ENCODE results near the gene SPATA31C2. TPM values are rescaled to one million over a fixed set of nuclear protein-coding genes. Genes with fewer than 3 reads are reported as not detected.

Gene SPATA31C2
- total RNA-seq, 1 experiment from 2014 or later = 0.17 TPM

DNA sequence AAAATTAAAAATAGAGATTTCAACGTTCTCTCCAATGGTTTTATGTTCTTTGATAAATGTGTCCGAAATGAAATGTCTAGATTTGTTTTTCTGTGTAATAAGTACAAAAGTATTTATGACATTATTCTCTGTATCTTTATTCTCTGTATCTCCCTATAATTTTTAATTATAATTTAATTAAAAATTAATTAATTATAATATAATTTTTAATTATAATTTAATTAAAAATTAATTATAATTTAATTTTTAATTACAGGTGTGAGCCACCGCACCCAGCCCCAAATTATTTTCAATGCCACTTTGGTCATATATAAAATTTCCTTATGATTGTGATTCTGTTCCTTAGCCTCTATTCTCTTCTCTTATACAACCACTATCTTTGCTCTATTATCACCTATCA lies 28.2 kb downstream of the SPATA31C2 start:
- intact Hi-C loops (cut with micrococcal nuclease; ENCODE audit: unreplicated experiment) = loop anchor here (5.0 kb wide), 1 partner anchor 168 kb away; no protein-coding TSS in a partner anchor
- DNase-seq (ENCODE audit: low spot score) = no peak
- no TSS peak for BruUV-seq (replicated peaks)

DNA sequence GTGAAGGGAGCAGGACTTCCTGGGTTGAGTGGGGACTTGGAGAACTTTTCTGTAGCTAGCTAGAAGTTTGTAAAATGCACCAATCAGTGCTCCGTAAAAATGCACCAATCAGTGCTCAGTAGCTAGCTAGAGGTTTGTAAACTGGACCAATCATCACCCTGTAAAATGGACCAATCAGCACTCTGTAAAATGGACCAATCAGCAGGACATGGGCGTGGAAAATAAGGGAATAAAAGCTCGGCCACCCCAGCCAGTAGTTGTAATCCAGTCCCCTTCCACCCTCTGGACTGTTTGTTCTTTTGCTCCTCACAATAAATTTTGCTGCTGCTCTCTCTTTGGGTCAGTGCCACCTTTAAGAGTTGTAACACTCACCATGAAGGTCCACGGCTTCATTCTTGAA lies 29.5 kb downstream of the SPATA31C2 start:
- Histone ChIP-seq H3K36me3 (ENCODE audit: insufficient read depth, low read length, poor library complexity, severe bottlenecking) (no peaks in the 10 kb centered on the region), H3K9me3 (ENCODE audit: low read depth, low read length, poor library complexity, severe bottlenecking) (no peaks in the 10 kb centered on the region), H3K27me3 (replicated peaks; ENCODE audit: insufficient read depth, low read depth, low read length, poor library complexity) (no peaks in the 10 kb centered on the region), H3K4me1 (ENCODE audit: insufficient read depth, low read length, poor library complexity, severe bottlenecking) (no peaks in the 10 kb centered on the region), H3K4me3 (ENCODE audit: low read depth, low read length, poor library complexity, severe bottlenecking) (no peak overlapping the region), H3K27ac (ENCODE audit: low read depth, low read length, poor library complexity, severe bottlenecking) (no peak overlapping the region)
- no peak for DNase-seq (ENCODE audit: low spot score)
- BruUV-seq (replicated peaks) = no TSS peak
- CTCF ChIA-PET = no interaction called here
- POLR2A ChIA-PET (ENCODE audit: low non-redundant PET) = no interaction called here
- TF ChIP-seq, protein P1, sequence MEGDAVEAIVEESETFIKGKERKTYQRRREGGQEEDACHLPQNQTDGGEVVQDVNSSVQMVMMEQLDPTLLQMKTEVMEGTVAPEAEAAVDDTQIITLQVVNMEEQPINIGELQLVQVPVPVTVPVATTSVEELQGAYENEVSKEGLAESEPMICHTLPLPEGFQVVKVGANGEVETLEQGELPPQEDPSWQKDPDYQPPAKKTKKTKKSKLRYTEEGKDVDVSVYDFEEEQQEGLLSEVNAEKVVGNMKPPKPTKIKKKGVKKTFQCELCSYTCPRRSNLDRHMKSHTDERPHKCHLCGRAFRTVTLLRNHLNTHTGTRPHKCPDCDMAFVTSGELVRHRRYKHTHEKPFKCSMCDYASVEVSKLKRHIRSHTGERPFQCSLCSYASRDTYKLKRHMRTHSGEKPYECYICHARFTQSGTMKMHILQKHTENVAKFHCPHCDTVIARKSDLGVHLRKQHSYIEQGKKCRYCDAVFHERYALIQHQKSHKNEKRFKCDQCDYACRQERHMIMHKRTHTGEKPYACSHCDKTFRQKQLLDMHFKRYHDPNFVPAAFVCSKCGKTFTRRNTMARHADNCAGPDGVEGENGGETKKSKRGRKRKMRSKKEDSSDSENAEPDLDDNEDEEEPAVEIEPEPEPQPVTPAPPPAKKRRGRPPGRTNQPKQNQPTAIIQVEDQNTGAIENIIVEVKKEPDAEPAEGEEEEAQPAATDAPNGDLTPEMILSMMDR (conservative IDR thresholded peaks at IDR 0.05; ENCODE audit: low read depth, low read length) = no peak
- no peak for TF ChIP-seq EZH2 (IDR thresholded peaks at IDR 0.05; ENCODE audit: borderline replicate concordance, low read depth, low read length, poor library complexity, severe bottlenecking)
- intact Hi-C loops (cut with micrococcal nuclease; ENCODE audit: unreplicated experiment) = loop anchor here (5.0 to 10.0 kb wide), 3 partner anchors 279 to 896 kb away; partner anchors contain the start of gene SPIN1

More for the DNA sequence above, 28.2 kb downstream of the SPATA31C2 start:
- no peak overlapping the region for H3K27ac ChIP-seq (ENCODE audit: low read depth, low read length, poor library complexity, severe bottlenecking)
- H3K27me3 ChIP-seq (replicated peaks; ENCODE audit: insufficient read depth, low read depth, low read length, poor library complexity) = no peaks in the 10 kb centered on the region
- ChIA-PET CTCF (no interaction called here), POLR2A (ENCODE audit: low non-redundant PET) (no interaction called here)
- TF ChIP-seq, protein P1 (conservative IDR thresholded peaks at IDR 0.05; ENCODE audit: low read depth, low read length) = no peak
- no peak for TF ChIP-seq EZH2 (IDR thresholded peaks at IDR 0.05; ENCODE audit: borderline replicate concordance, low read depth, low read length, poor library complexity, severe bottlenecking)
- H3K4me1 ChIP-seq (ENCODE audit: insufficient read depth, low read length, poor library complexity, severe bottlenecking) = no peaks in the 10 kb centered on the region
- no peaks in the 10 kb centered on the region for H3K36me3 ChIP-seq (ENCODE audit: insufficient read depth, low read length, poor library complexity, severe bottlenecking)
- no peak overlapping the region for H3K4me3 ChIP-seq (ENCODE audit: low read depth, low read length, poor library complexity, severe bottlenecking)
- H3K9me3 ChIP-seq (ENCODE audit: low read depth, low read length, poor library complexity, severe bottlenecking) = no peaks in the 10 kb centered on the region

DNA sequence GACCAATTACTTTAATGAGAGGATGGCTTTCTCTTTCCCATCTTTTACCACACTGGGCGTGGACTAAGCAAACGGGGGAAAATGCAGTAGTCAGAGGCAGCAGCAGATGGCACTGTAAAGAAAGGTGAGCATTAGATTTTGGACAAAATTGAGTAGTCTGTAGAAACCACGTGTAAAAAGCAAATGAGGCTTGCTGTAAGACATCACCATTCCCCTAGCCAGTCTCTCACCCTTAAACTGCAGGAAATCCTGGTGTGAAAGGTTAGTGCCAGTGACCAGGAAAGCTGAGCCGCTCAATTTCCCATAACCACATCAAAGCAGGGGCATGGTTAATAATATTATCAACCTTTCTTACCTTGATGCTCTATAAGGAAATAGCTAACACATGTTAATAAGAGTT lies 31.8 kb downstream of the SPATA31C2 start:
- Histone ChIP-seq H3K9me3 (ENCODE audit: low read depth, low read length, poor library complexity, severe bottlenecking) (no peaks in the 10 kb centered on the region), H3K27me3 (replicated peaks; ENCODE audit: insufficient read depth, low read depth, low read length, poor library complexity) (no peaks in the 10 kb centered on the region), H3K36me3 (ENCODE audit: insufficient read depth, low read length, poor library complexity, severe bottlenecking) (no peaks in the 10 kb centered on the region), H3K4me3 (ENCODE audit: low read depth, low read length, poor library complexity, severe bottlenecking) (no peak overlapping the region), H3K27ac (ENCODE audit: low read depth, low read length, poor library complexity, severe bottlenecking) (no peak overlapping the region), H3K4me1 (ENCODE audit: insufficient read depth, low read length, poor library complexity, severe bottlenecking) (no peaks in the 10 kb centered on the region)
- TF ChIP-seq, protein P1 (conservative IDR thresholded peaks at IDR 0.05; ENCODE audit: low read depth, low read length) = peak; percentile 72
- no peak for TF ChIP-seq EZH2 (IDR thresholded peaks at IDR 0.05; ENCODE audit: borderline replicate concordance, low read depth, low read length, poor library complexity, severe bottlenecking)
- intact Hi-C loops (cut with micrococcal nuclease; ENCODE audit: unreplicated experiment) = loop anchor here (5.0 to 10.0 kb wide), 3 partner anchors 281 to 898 kb away; partner anchors contain the start of gene SPIN1
- BruUV-seq (replicated peaks) = no TSS peak
- ChIA-PET POLR2A (ENCODE audit: low non-redundant PET) (no interaction called here), CTCF (interaction anchor here (0.6 kb wide), 1 partner anchor 747 kb away, joined by 8 read pairs; no protein-coding TSS in a partner anchor)
- DNase-seq (ENCODE audit: low spot score) = peak; percentile 74

Data from A673 (cell line).